ENCODE results near the gene DCC. TPM values are rescaled to one million over a fixed set of nuclear protein-coding genes. Genes with fewer than 3 reads are reported as not detected.

DCC gene
- total RNA-seq, 1 experiment from 2014 or later = not detected

DNA sequence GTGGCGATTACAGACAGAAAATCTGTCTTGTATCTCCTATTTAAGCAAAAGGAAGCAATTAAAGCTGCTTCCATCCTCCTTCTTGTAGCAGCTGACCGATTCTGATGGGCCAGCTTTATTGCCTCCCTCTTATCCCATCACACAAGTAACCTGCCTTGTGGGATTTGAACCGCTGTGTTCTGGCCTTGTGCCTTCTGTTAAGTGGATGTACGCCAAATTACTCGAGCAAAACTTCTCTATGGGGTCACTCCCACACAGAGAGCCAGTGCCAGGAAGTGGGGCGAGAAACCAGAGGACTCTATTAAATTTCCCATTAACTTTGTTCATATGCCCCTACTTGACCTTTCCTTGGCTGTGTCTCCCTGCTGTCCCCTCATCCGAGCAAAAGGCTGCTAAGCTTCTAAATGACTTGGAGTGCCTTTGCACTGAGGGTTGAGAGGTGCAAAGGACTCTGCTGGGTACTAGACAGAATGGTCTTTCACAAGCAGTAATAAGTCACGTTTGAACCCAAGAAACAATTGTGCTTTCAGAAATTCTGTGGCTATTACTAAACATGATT lies 1212.0 kb downstream of the DCC start:
- H3K4me1 ChIP-seq (replicated peaks) = no peaks in the 10 kb centered on the region
- H3K27me3 ChIP-seq (replicated peaks) = no peaks in the 10 kb centered on the region
- no peak for DNase-seq (ENCODE audit: low read depth in 1 of 2, low spot score in 2 of 2)
- H3K9me3 ChIP-seq (replicated peaks) = no peaks in the 10 kb centered on the region
- H3K4me3 ChIP-seq = no peak overlapping the region
- no peaks in the 10 kb centered on the region for H3K36me3 ChIP-seq
- H3K27ac ChIP-seq = no peak overlapping the region

DNA sequence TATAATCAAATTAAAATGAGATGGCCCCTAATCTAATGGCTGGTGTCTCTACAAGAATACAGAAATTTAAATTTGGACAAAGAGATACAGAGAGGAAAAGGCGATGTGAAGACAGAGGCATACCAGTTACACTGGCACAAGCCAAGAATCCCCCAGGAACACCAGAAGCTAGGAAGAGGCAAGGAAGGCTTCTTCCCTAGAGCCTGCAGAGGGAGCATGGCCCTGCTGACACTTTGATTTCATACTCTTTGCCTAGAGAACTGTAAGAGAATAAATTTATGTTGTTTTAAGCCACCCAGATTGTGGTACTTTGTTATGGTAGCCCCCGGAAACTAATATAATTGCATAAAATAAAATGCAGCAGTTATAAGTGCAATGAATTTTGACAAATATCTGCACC lies 1213.0 kb downstream of the DCC start:
- Histone ChIP-seq H3K27me3 (replicated peaks) (no peaks in the 10 kb centered on the region), H3K4me1 (replicated peaks) (no peaks in the 10 kb centered on the region), H3K36me3 (no peaks in the 10 kb centered on the region), H3K9me3 (replicated peaks) (no peaks in the 10 kb centered on the region), H3K27ac (no peak overlapping the region), H3K4me3 (no peak overlapping the region)
- DNase-seq (ENCODE audit: low read depth in 1 of 2, low spot score in 2 of 2) = no peak

DNA sequence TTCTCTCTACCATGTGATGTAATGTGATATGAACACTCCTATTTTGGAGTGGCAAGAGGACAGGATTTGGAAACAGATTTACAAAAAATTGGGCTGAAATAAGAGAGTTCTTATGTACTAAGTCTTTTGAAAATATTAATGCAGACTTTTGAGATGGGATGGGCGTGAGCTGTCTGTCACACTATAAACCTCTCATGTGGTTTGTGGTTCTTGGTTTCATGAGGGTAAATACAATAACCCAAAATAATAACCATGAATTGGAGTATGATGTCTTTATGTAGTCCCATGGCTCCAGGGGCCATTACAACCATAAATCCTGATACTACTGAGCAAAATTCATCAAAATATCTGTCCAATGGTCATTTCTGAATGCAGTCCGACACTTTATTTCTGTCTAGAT lies 1216.5 kb downstream of the DCC start:
- Histone ChIP-seq H3K9me3 (replicated peaks) (no peaks in the 10 kb centered on the region), H3K4me3 (no peak overlapping the region), H3K36me3 (no peaks in the 10 kb centered on the region), H3K27ac (no peak overlapping the region), H3K27me3 (replicated peaks) (no peaks in the 10 kb centered on the region), H3K4me1 (replicated peaks) (no peaks in the 10 kb centered on the region)
- DNase-seq (ENCODE audit: low read depth in 1 of 2, low spot score in 2 of 2) = no peak

DNA sequence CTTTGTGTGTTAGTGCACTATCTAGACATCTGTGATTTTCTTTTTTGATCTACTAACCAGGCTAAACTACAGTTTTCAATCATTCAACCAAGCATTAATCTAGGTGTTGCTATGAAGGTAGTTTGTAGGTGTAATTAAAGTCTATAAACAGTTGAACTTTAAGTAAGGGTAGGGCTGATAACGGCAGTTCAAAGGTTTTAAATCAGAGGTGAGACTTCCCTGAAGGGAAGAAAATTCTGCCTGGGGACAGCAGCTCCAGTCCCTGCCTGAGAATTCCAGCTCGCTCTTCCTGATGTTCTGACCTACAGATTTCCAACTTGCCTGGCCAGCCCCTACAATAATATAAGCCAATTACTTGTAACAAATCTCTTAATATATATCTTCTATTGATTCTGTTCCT lies 1220.5 kb downstream of the DCC start:
- Histone ChIP-seq H3K9me3 (replicated peaks) (no peaks in the 10 kb centered on the region), H3K27ac (no peak overlapping the region), H3K4me3 (no peak overlapping the region)

DNA sequence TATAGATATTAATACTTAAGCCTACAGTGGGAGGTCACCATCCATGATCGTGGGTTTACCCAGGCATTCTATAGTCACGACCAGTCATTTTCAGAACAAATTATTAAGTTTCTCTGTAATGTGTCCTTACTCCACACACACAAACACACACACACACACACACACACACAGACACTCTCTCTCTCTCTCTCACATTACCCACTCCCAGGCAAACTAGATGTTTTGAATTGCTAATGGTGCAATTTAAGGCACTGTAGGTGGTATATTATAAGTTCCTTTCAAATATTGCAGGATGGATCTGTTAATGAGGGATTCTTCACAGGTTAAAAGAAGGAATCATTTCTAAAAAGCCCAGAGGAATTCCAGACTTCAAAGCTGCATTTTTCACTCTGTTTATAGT lies 1226.6 kb downstream of the DCC start:
- H3K9me3 ChIP-seq (replicated peaks) = no peaks in the 10 kb centered on the region
- H3K27me3 ChIP-seq (replicated peaks) = no peaks in the 10 kb centered on the region
- H3K4me1 ChIP-seq (replicated peaks) = no peaks in the 10 kb centered on the region
- H3K4me3 ChIP-seq = no peak overlapping the region
- DNase-seq (ENCODE audit: low read depth in 1 of 2, low spot score in 2 of 2) = no peak
- H3K36me3 ChIP-seq = no peaks in the 10 kb centered on the region
- no peak overlapping the region for H3K27ac ChIP-seq

More for the DNA sequence above, 1220.5 kb downstream of the DCC start:
- Histone ChIP-seq H3K27me3 (replicated peaks) (no peaks in the 10 kb centered on the region), H3K36me3 (no peaks in the 10 kb centered on the region), H3K4me1 (replicated peaks) (no peaks in the 10 kb centered on the region)
- no peak for DNase-seq (ENCODE audit: low read depth in 1 of 2, low spot score in 2 of 2)

DNA sequence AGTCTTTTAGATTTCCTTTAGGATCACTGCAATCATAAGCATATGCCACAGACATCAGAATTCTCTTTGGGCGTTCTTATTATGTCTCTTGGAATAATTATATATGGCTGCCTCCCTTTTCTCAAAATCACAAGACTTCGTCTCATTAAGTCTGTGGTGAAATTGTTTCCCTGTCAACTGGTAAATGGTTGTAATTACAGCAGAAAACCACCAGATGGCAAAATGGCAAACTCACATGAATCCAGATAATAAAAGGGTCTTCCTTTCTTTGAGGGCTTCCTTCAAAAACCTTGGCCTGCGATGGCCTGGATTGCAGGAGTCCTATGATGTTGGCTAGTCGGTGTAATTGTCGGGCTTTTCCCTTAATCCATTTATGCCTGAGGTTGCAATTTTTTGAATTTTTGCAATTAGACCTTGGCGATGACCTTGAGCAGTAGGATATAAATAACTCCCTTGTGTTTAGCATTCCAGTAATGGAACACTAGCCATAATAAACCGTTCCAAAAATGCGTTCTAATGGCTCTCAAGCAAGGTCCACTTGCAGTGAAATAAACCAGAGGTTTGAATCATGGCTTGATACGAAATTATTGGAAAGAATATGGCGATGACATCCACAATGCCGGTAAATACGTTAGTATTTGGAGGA lies 1228.1 kb downstream of the DCC start:
- H3K36me3 ChIP-seq = no peaks in the 10 kb centered on the region
- H3K4me1 ChIP-seq (replicated peaks) = no peaks in the 10 kb centered on the region
- no peaks in the 10 kb centered on the region for H3K27me3 ChIP-seq (replicated peaks)
- no peak overlapping the region for H3K4me3 ChIP-seq
- H3K27ac ChIP-seq = no peak overlapping the region
- H3K9me3 ChIP-seq (replicated peaks) = no peaks in the 10 kb centered on the region
- peak in 1 of 2 experiments; percentile 11 for DNase-seq (ENCODE audit: low read depth in 1 of 2, low spot score in 2 of 2)
